Stimulated activated CD4-positive, alpha-beta T cell treated with anti-CD3 and anti-CD28 coated beads, Interleukin-1b, Interleukin-23, amount 100 ng/mL, for 24 hours (primary cell): ENCODE results near the gene E2F1.
A peak's percentile ranks its signal among the peaks of the same experiment; 100 is the strongest.

Experiments used
- DNase-seq, 4 experiments: peaks; one replicate each; pipeline ENCODE4 v3.0.0-alpha.2; 2020; ENCODE audit warnings: low read depth in 4 of 4, low spot score in 1 of 4

E2F1 gene

DNA sequence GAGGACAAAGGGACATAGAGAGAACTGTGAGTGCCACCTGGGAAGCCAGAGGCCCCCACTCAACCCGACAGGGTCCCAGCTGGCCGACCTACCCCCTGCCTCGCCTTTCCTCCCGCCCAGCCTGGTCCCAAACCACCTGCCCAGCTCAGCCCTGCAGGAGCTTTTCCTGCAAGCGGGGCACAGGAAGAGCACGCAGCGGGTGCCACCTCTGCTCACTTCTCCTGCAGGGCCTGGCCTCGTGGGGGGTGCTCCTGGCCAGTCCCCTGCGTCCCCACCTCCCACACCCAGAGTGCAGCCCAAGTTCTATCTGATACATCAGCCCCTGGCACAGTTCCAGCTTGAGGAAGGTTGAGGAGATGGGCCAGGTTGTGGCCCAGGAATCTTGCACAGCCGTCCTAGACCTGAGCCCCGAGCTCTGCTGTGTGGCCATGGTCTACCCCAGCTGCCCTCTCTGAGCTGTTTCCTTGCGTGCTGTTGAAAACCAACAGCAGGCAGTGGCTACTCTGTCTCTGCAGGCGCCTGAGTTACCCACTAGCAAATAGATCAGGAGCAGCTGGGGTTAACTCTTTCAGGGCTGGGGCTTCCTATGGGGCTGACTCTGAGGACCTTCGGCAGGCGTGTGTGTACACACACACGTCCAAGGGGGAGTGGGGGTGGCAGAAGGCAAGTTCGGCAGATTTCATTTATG lies 13.6 kb downstream of the E2F1 start:
- no peak for DNase-seq

DNA sequence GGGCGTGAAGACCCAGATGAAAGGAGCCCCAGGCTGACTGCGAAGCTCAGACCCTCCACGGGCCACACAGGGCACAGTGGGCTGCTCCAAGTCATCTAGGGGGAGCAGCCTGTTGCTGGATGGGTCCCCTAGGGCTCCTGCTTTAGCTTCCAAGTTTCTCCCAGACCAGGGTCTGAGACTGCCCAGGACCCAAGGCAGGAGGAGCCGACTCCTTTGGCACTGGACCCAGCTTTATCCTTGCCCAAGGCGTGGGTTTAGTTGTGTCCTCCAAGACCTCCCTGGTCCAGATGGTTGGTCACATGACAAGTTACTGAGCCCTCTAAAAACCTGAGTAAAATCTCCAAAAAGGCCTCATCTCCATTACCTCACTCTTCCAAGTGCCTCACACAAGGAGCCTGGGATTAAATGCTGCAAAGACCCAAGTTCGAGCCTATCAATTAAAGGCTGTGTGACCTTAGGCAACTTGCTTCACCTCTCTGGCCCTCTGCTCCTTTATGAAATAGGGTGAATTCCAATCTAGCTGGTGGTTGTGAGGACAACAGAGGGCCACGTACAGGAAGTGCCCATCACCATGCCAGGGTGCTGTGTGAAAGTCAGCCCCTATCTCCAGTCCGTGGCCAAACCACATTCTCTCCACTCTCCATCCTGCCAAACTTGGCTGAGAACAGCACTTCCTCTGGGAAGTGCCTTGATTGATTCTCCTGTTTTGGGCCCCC lies 14.5 kb downstream of the E2F1 start:
- no peak for DNase-seq

DNA sequence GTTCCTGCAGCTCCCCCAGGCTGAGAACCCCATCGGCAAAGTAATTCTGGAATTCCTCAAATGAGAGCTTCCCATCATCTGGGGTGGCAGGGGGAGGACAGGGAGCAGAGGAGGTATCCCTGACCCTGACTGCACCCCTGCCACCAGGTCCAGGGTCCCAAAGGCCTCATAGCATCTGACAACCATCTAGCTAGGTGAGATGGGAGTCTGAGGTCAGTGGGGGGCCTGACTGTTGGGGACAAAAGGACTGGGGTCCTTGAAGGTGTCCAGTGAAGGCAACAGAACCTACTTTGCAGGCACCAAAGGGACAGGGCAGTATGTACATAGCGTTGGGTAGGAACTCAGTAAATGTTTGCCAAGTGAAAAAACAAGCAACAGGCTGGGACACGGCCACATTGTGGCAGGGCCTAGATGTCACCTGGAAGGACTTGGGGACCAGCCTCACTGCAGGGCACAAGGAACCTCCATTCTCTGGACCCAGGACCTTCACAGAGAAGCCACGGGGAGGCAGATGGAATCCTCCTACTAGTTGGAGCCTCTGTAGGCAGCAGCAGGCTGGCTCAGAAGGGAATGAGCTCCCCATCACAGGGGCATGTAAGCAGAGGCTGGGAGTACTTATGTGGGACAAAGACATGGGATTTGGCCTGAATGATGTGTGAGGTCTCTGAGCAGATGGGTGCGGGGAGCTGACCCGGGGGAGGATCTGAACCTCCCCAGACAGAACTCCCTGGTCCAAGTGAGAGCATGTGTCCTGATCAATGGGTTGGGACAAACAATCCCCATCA lies 15.3 kb downstream of the E2F1 start:
- DNase-seq: no peak

DNA sequence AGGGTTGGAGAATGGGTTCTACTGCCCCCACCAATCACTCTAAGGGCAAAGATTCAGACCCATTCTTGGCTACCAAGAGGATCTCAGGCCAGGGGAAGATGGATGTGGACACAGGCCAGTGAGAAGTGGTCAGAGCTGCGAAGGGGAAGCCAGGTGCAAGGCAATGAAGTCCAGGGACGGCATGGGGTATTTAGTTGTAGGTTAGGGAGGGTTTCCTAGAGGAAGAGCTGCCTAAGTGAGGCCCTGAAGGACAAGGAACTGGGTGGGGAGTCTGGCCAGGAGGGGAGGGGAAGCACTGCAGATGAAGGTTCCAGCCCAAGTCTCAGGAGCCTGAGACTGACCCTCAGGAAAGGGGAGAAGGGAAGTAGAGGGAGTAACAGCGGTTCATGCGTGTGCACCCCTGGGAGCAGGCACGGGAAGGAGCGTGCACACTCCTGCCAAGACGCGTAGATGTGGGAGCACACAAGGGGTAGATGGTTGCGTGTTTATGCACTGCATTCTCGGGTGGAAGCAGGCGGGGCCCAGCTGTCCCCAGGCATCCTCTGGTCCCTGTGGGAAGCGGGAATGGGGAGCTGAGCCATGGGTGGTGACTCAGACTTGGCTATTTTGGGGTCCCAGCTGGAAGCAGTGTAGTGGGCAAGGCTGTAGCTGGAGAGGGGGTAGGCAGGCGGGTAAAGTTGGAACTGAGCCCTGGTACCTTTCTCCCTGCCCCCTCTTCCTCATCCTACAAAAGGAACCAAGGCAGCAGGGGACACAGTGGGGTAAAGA lies 16.1 kb downstream of the E2F1 start:
- DNase-seq: no peak

DNA sequence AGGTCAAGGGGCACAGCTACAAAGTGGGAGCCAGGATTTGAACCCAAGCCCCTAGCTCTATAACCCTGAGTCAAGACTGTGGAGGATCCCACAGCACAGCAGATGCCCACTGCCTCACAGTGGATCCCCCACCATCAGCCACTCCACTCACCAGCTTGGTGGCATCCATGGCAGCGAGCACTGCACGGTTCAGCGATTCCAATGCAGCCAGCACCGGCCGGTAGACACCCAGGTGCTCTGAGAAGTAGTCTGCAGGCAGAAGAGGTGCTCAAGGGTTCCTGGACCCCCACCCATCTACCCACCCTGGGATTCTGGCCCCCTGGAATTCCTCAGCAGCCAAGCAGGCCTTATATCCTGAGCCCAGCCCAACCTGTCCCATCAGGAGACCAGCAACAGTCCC lies 17.0 kb downstream of the E2F1 start:
- no peak for DNase-seq

DNA sequence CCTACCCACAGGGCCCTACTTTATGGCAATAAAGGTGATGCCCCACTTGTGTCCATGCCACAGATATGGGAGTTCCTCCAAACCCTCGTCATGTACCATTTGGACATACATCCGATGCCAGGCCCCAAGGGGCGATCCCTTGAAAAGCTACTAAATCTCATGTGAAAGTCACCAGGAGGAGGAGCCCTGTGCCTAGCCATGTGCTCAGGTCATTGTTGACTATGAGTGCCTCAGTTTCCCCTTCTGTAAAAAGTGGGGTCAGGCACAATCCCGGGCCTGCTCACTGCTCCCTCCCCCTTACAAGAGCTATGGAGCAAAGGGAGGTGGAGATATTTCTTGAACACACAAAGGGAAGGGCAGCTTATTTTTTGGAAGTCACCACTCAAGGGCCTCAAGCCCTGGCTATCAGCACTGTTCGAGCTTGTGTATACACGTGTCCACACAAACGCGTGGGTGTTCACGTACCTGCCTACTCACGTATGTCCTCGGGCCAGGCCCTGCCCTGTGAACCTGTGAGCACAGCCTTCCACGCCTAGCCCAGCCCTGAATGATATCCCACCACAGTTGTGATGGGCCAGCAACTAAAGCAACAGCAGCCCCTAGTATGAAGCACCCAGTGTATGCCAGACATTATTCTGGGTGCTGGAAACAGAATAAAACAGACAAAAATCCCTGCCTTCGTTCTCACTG lies 17.6 kb downstream of the E2F1 start:
- DNase-seq: no peak

DNA sequence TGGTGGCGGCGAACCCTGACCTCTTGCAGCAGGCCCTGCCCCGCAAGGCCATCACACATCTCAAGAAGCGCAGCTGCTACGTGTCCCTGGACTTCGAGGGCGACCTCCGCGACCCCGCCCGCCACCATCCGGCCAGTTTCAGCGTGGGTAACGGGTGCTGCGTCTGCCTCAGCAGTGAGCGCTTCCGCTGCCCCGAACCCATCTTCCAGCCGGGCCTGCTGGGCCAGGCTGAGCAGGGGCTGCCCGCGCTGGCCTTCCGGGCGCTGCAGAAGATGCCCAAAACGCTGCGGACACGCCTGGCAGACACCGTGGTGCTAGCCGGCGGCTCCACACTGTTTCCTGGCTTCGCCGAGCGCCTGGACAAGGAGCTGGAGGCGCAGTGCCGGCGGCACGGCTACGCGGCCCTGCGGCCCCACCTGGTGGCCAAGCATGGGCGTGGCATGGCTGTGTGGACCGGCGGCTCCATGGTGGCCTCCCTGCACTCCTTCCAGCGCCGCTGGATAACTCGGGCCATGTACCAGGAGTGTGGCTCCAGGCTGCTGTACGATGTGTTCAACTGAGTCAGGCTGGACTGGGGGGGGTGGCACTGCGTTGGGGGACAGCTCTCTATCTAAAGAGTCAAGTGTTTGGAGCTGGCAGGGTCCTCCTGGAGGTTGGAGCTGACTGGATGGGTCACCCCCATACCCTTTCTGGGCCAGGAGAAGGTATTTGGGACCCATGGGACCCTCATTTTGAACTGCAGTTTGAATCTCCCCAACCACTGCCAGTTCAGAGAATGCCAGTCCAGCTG lies 18.3 kb downstream of the E2F1 start:
- peak; percentile 38 to 73 (median 59) for DNase-seq

DNA sequence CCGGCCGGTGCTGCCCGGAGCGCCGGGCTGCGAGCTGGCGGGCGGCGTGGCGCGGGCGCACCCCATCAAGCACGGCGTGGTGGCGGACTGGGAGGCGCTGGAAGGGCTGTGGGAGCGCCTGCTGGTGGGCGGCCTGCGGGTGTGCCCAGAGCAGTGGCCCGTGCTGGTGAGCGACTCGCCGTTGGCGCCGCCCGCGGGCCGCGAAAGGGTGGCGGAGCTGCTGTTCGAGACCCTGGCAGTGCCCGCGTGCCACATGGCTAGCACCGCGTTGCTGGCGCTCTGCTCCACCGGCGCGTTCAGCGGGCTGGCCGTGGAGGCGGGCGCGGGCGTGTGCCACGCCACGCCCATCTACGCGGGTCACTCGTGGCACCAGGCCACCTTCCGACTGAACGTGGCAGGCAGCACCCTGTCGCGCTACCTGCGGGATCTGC lies 18.9 kb downstream of the E2F1 start:
- DNase-seq: peak in 2 of 4 experiments; percentile 22 to 28

DNA sequence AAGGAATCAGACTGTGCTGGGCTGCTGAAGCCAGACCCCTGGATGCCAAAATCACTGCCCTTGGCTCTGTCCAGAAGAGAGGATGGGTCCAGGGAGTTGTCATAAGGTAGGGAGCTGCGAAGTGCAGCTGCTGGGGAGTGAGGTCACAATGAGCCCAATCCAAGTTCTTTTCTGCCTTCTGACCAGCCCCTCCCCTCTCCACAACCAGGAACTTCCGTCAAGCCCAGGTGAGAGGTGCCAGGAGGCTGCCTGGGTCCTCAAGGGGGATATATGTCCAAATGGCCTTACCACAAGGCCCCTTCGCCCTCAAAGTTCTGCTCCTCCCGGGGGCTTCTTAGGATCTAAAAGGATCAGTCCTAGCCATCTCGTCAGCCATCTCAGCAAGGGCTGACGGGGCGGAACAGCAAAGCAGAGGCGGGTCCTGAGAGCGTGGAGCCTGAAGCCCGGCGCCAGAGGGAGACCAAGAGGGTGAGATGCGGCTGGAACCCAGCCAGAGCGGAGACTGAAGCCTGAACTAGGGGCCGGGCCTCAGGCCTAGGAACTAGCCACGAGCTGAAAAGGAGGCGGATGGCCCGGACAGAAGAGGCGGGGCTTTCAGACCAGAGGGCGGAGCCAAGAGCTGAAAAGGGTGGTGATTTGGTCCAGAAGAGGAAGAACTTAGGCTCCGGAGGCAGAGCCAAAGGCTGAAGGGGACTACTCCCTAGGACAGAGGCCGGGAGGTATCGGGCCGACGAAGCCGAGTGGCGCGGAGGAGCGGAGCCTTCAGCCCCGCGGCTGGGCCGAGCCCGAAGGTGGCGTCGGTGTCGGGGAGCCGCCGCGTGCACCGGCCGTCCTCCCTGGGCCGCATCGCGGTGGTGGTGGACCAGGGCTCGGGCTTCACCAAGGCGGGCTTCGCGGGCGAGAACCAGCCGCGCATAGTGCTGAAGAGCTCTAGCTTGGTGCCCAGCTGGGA lies 19.6 kb downstream of the E2F1 start, which contains the start of gene ACTL10:
TSS of gene ACTL10 (plus strand) at position 651 of the 952 bp plus-strand sequence. CDS start 555 bp downstream, outside the sequence.
- peak; percentile 52 to 85 (median 62) for DNase-seq

DNA sequence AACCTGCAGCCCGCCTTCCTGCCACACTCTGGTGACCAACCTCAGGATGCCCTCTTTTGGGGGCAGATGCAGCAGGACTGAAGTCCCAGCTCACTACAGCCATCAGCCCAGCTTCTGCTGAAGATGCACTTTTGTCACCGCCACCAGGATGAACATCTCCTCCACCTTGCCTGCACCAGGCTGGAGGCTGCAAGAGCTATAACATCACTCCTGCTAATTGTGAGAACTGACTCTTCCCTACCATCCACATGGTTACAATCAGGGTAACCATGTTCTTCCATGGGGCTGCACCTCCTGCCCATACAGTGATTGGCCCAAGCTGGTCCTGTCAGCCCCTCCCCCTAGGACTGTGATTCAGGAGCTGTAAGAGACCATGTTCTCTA lies 21.4 kb downstream of the E2F1 start:
- no peak for DNase-seq

DNA sequence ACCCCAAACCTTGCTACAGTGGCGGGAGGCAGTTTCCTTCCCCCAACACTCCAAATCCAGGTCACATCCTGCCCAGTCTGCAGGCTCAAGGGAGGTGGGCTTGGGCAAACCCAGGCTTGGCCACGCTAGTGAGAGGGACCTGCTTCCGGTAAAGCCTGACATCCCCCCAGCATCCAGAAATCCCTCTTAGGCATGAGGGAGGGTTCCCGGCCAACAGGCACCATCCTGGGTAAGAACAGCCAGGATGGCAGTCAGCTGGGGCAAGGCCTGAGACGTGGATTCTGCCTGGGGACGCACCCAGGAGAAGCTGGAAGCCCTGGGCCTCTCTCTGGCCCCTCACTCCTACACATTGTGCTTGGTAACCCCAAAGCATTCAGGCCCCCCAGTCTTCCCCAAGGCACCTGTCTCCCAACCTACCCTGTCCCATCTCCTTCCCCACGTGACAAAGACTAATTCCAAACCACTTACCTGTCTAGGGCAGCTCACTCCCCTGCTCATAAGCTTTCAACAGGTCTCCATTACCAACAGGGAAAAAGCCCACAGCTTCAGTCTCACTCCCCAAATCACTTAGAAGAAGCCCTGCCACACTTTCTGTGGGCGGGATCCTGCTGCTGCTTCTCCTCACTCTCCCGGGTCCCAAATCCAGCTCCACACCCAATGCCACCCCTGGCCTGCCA lies 22.0 kb downstream of the E2F1 start:
- no peak for DNase-seq

DNA sequence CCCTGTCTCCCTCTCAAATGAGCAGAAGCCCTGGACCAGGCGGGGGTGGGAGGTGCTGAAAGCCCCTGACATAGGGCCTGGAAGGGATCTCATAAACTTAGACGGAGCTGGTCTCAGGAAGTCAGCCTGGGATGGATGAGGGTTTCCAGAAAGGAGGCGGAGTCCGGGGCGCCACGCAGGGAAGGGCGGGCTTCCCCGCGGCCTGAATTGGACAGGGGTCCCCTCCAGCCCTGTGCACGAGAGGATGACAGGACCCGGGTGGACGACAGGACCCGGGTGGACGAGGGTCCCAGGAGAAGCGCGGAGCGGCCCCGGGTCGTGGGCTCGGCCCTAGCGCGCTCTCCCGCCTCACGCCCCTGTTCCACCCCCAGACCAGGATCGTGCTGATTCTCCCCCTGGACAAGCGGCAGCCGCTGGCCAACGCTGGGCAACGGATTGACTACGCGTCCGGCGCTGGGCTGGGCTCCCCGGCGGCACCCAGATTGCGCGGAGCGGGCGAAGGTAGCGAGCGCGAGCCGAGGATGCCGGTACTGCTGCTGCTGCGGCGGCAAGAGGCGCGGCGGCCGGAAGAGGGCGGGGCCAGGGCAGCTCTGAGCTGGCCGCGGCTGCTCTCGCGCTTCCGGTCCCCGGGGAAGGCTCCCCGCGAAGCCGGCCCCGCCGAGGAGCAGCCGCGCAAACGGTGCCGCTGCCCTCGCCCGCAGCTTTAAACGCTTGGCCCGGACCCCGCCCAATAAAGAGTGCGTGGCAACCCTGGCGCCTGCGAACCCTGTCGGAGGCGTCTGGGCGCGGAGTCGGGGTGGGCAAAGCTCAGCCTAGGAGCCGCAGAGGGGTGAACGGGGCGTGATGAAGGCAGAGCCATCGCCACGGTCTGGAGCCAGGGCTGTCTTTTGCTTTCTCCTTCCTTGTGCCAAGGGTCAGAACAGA lies 22.8 kb downstream of the E2F1 start:
- DNase-seq: peak; percentile 69 to 85 (median 77)

DNA sequence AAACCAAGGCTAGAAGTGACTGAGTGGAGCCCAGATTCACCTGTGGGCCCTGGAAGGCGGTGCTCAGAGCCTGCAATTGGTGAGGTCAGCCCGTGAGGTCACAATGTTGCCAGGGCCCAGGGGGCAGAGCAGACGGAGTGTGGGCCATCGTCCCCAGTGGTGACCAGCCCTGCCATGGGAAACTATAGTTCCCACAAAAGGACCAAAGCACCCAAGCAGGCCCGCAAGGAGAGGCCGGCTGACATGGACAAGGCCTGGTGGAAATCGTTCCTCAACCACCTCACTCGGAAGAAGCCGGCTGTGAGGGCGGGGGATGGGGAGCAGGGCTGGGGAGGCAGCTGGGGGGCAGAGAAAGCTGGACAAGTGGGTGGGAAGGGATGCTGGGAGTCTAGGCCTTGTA lies 24.0 kb downstream of the E2F1 start, which contains the start of gene C20orf144:
TSS of gene C20orf144 (plus strand) at position 156 of the 400 bp plus-strand sequence. CDS start at position 175, 19 bp downstream.
- no peak for DNase-seq

DNA sequence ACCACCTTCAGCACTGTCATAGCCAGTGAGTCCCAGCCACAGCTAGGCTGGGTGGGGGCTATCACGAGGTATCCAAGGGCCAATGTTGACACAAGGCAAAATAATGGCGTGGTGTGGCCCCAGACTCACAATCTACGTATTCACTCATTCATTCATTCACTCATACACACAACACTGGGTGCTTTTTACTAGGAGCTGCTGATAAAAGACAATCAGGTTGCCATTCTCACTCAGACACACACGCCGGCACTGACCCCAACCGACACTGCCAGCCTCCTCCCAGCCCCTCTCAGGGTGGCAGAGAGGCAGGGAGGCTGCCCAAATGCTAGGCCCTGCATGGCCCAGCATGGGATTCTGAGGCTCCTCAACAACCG lies 25.5 kb downstream of the E2F1 start:
- DNase-seq: no peak

DNA sequence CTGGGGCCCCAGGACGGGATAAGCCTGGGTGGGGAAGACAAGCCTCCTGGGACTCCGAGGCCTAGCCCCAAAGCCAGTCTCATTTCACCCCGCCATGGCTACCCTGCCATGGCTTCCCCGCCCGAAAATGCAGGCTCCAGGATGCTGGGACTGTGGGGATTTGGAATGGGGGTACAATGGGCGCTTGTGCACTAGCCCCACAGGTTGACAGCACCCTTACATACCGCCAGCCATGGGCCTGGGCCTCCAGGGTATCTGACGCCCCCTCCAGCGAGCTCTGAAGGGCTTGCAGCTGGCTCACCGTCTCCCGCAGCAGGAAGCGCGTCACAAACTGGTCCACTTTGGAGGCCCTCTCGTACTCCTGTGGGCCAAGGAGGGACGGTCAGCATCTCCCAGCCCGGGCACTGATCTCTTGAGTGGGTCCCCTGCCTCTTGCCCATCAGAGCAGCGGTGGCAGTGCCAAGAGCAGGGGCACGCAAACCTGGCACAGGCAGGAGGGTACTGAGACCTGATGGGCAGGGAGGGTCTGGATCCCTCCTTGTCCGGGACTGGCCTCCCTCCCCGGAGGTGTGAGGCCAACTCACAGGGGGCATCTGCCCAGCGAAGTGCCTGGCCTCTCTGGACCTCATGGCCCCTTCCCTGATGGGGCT lies 26.0 kb downstream of the E2F1 start:
- no peak for DNase-seq

DNA sequence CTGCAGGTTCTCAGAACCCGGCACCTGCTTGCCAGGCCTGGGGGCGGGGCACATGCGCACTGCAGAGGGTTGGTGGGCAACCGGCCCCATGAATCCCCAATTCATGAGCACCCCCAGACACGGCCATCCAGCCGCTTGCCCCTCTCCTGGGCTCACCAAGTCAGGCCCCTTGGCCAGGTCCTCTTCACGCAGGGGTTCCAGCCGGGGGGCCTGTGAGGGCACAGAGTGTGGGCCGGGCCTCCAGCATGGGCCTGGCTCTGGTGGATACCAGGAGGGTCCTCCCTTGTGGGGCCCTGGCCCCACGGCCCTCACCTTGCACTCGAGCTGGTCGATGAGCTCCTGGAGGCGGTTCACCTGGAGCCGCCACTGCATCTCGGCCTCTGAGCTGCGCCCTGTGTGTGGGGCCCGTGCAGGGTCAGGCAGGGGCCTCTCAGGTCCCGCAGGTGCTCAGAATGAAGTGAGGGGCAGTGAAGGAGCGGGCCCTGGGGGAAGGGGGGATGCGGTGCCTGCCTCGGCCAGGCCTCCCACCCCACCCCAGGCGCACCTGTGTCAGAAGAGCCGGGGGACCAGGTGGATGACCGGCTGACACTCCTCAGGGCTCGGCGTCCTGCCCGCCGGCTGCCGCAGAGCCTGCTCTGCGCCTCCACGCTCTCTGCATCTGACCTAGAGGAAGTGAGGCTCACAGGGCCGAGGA lies 26.7 kb downstream of the E2F1 start:
- no peak for DNase-seq
